Measurements from ENCODE around the gene IL22RA2.

- no peak for TF ChIP-seq CTCF (IDR thresholded peaks at IDR 0.05)
- TF ChIP-seq POLR2A (IDR thresholded peaks at IDR 0.05; ENCODE audit: low read depth) = no peak
- no peak for TF ChIP-seq POLR2AphosphoS5 (IDR thresholded peaks at IDR 0.05)
These were observed 75.9 kb downstream of the IL22RA2 start for GRCh38 chr6:137097526-137097925.
